CMK (cell line): Measurements from ENCODE around the gene SEC14L2.
"Not testable (repeated sequence)": the region's sequence is repeated elsewhere in the genome, so short reads cannot be mapped to it uniquely, and the experiment has no call there.

Experiments
- DNase-seq: peaks from one replicate; pipeline ENCODE4 v3.0.0-alpha.2; 2010; ENCODE audit warnings: low read depth

SEC14L2 gene

GRCh38 chr22:30426388-30427353 lies 29.9 kb downstream of the SEC14L2 start:
- DNase-seq = no peak

GRCh38 chr22:30427871-30428270 lies 31.1 kb downstream of the SEC14L2 start:
- DNase-seq = no peak

DNA sequence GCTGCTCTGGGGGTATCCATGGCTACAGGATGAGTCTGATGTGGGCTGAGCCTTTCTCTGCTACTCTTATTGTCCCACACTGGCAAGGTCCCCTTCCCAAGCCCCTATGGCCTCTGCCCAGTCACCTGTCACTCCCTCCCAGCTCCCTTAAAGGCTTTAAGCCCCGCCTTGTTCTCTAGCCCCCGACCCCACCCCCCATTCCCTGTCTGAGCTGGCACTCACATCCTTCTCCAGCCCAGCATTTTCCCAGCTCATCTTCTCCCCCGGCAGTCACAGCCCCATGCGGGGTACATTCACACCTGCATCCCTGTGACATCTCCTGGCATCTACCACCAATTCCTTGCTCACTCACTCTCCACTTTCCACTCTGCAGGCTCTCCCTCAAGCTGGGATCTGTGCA lies 33.1 kb downstream of the SEC14L2 start:
- DNase-seq = no peak

GRCh38 chr22:30430933-30431332 lies 34.1 kb downstream of the SEC14L2 start:
- no peak for DNase-seq

GRCh38 chr22:30432096-30432495 lies 35.3 kb downstream of the SEC14L2 start:
- DNase-seq = no peak

DNA sequence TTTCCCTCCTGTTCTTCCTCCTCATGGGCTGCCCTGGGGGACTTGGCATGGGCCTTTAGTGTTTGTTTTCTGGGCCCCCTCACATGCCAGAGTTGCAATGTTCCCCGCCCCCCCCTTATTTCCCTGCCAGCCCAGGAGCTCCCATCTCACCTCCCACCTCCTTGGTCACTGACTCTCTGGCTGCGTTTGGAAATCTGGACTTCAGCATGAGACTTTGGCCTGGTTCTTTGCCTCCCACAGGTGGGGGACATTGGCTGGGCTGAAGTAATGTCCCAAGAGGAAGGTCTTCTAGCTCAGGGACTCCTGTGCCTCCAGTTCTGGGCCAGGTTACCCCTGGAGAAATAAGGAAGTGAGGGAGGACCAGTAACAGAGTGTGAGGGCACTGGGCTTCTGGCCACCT lies 35.7 kb downstream of the SEC14L2 start:
- DNase-seq = no peak

- DNase-seq = no peak
Measured at GRCh38 chr22:30433227-30433626, 36.4 kb downstream of the SEC14L2 start.

DNA sequence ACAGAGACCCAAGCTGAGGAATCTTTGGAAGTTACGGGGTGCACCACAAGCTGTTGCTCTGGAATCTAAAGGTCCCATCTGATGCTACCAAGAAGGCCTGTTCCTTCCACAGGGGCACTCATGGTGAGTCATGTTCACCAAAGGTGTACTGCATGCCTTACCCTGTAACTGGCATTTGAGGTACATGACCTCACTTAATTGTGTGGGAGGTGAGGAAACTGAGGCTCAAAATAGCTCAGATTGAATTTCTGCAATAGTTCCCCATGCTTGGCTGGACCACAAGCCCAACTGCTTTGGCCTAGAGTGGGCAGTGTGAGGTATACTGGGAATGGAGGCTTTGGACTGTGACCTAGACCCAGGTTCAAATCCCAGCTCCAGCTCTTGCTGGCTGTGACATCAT lies 37.0 kb downstream of the SEC14L2 start:
- DNase-seq = no peak

- no peak for DNase-seq
Measured at GRCh38 chr22:30434843-30435242, 38.0 kb downstream of the SEC14L2 start.

GRCh38 chr22:30435674-30436126 lies 38.9 kb downstream of the SEC14L2 start:
- peak; percentile 85 for DNase-seq

GRCh38 chr22:30436196-30436595 lies 39.4 kb downstream of the SEC14L2 start:
- DNase-seq = no peak

DNA sequence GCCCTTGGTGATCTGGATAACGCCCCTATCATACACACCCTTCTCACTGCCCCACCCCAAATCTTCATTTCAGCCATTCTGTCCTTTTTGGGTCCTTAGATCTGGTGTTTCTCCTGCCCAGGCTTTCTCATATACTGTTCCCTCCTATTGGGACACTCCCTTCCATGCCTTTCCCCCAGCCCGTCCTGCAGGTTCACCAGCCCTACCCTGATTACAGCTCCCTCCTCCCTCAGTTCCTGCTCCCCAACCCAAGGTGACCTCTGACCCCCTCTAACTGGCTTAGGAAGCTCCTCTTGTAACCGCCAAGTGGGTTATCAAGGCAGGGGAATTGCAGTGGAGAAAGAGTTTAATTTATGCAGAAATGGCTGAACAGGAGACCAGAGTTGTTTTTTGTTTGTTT lies 41.7 kb downstream of the SEC14L2 start:
- no peak for DNase-seq

- DNase-seq = no peak
Measured at GRCh38 chr22:30439226-30439625, 42.4 kb downstream of the SEC14L2 start.

DNA sequence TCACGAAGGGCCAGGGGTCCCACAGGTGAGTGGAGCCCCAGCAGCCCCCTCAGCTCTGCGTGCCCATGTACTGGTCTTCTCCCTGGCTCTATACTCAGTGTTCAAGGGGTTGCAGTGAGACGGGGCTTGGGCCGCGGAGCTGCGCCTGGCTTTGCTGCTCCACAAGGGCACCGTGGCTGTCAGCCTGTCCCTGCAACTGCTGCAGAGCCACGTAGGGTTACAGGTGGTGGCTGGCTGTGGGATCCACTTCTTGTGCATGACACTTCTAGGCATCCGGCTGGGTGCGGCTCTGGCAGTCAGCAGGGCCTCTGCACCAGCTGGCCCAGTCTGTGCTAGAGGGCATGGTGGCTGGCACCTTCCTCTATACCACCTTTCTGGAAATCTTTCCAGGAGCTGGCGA lies 43.0 kb downstream of the SEC14L2 start:
- DNase-seq = no peak

DNA sequence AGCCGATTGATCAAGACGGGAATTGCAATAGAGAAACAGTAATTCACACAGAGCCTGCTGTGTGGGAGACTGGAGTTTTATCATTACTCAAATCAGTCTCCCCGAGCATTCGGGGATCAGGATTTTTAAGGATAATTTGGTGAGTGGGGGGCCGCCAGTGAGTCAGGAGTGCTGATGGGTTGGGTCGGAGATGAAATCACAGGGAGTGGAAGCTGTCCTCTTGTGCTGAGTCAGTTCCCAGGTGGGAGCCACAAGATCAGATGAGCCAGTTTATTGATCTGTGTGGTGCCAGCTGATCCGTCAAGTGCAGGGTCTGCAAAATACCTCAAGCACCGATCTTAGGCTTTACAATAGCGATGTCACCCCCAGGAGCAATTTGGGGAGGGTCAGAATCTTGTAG lies 44.3 kb downstream of the SEC14L2 start:
- DNase-seq = no peak

DNA sequence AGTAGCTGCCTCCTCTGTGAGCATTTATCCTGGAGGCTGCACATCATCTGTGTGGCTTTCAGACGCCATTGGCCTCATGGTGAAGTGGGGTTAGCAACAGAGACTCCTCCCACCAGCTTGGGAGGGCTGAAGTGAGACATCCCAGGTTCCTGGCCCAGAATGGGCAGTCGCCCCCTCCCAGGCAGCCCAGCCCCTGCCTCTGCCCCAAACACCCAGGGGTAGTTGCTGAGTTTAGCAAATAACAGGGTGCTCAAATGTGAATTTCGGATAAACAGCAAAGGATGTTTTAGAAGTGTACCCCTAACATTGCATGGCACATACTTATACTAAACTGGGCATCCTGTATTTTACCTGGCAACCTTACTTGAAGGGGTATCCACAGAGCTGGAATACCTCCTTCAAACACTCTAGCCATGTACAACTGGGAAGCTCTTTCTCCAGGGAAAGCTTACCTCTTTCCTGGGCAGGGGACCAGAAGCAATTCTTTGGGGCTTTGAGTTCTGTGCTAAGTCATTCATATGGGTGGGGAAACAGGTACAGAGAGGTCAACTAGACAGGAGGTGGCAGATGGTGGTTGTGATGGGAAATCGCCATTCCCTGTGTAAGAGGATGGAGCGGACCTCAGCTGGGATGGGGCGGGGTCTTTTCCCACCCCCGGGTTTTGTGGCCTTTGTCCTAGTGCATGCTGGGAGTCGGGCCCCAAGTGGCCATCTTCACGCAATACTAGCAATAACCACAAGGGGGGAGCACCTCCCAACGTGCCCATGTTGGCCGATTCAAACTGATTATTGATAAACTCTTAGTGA lies 48.0 kb downstream of the SEC14L2 start:
- DNase-seq = no peak

GRCh38 chr22:30445438-30446145 lies 48.8 kb downstream of the SEC14L2 start:
- no peak for DNase-seq

DNA sequence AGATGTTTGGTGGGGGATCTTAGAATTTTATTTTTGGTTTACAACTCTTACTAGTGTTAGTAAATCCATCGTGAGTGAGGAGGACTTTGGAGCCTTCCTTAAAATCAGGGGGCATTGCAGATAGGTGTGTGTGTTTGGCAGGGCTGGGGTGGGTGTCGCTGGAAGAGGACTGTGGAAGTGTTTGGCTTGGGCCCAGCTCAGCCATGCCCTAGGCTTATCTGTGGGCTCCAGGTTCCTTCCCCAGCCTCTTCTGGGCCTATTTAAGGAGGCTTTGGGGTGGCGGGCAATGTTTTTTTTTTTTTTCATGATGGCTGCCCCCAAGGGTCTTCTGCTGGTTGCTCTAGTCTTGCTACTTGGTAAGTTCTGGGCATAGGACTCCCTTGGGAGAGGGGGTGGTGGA lies 50.8 kb downstream of the SEC14L2 start:
- no peak for DNase-seq

- not testable (repeated sequence) for DNase-seq
Measured at GRCh38 chr22:30451488-30451887, 54.7 kb downstream of the SEC14L2 start.

GRCh38 chr22:30452861-30453260 lies 56.0 kb downstream of the SEC14L2 start:
- DNase-seq = no peak

DNA sequence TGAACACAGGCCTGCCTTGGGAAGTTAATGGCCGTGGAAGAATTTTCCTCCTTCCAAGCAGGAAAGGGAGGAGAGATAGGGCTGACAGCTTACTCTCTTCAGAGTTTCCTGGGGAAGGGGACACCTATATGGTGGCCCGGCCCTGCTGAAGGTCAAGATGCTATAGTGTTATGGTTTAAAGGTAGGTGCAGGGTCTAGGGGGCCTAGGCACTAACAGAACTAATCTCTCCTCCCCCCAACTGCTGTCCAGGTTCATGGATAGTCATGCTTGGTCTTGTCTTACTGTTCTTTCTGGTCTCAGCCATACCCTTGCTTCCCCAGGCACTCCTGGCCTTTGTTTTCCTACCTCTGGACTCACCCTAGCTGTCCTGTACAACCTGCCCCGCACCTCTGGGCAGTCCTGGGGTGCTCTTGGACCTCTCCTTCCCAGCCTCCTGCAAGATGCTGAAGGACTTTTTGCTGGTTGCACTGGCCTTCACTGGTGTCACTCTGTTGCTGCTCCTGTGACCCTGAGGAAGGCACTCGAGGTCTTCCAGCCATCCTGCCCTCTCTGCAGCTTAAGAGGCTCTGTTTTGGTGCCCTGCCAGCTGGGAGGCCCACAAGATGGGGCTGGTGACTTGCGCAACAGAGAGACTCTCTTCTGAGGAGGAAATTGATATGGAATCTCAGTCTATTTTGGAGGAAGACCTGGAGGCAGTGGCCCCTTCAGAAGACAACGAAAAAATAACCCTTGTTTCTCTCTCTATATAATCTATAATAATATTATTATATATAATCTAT lies 57.1 kb downstream of the SEC14L2 start:
- DNase-seq = no peak
